Pulmonary artery endothelial cell (primary cell): Measurements from ENCODE around the gene CLDN25. TPM values are rescaled to one million over a fixed set of nuclear protein-coding genes. Genes with fewer than 3 reads are reported as not detected.
"Not testable (repeated sequence)": the region's sequence is repeated elsewhere in the genome, so short reads cannot be mapped to it uniquely, and the experiment has no call there.

Source experiments
- DNase-seq: peaks from one replicate; pipeline ENCODE4 v3.0.0-alpha.2; 2011; ENCODE audit warnings: low read depth, low spot score
- total RNA-seq: library from RNA; depleted of rRNA; stranded (reverse); fragments of >200 nt; gene quantifications from 2 replicates; pipeline ENCODE4 v1.2.3, GENCODE V29; 2014

The CLDN25 gene
- total RNA-seq = not detected in 2 replicates

DNA sequence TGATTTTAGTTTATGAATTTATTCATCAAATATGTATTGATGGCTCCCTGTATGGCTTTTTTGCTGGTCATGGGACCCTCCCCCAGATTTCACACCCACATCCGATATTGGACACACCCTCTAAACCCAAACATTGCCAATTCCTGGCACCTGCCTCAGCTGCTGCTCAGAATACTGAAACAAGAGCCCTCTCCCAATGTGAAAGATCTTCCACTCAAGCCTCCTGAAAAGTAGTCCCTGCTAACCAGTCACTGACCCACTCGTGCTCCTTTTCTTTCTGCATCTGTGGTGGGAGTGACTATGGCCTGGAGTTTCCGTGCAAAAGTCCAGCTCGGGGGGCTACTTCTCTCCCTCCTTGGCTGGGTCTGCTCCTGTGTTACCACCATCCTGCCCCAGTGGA is at the start of gene CLDN25:
Gene CLDN25, plus strand, starts transcription at position 301 of the 400 bp plus-strand sequence. Its CDS starts 0 bp downstream, at position 301.
- DNase-seq = no peak

DNA sequence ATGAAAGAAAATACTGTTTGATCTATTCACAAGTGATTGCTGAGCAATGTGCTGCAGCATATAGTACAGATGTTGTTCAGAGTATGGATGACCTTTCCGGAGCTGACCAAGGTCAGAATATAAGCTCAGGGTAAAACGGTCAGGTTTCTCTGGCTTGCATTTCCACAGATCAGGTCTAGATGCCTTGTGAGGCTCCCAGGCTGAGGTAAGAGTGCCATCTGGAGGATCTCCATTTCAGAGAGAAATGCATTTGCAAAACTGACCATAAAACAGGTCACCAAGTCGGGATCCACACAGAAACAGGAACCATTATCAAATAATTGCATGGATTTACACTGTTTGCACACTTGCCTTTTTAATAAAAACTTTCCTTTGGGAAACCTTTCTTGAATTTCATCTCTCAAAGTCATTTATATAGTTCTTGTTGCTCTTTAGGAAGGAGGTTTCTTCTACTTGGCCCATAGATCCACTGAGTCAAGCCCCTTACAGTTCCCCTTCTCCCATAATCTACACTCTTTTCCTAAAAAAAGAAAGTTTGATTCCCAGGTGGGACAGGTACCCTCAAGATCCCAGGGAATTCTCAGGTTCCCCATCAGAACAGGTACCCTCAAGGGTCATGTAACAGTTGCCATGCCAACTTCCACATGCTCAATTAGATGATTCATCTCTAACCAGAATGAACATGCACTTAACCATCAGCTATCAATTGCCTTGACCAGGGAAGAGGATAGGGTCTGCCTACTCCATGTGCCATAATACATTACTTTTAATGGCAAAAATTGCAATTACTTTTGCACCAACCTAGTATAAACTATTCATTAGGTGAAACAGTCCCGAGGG is 48.5 kb upstream of the CLDN25 start:
- peak; percentile 15 for DNase-seq

DNA sequence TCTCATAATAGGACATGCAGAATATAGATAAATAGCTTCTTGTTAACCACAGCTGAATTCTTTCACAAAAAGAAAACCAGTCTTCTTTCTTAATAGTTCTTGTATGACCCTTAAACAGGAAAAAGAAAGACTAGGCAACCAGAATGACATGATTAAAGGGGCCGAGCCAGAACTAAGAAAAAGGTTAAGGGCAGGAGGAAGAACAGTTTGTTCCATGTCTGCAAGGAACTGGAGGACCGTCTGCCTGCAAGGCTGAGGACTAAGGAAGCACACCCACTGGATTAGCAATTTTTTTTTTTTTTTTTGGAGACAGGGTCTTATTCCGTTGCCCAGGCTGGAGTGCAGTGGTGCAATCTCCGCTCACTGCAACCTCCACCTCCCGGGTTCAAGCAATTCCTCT is 47.5 kb upstream of the CLDN25 start:
- DNase-seq = no peak

DNA sequence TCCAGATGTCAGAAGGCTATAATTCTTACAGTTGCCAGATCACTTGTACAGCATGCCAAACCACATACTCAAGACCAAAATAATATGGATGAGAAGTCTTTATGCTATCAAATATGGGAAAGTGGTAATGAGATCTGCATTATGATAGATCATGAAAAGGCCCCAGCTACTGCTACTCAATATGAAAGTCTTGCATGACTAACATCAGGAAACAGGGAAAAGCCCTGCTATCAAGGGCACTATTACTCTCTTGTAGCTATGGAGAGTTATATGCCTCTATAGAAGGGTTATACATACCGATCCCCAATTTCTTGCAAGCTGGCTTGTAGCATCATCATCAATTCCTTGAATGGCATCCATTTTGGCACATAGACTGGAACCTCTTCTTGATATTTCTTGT is 43.3 kb upstream of the CLDN25 start:
- DNase-seq = no peak

DNA sequence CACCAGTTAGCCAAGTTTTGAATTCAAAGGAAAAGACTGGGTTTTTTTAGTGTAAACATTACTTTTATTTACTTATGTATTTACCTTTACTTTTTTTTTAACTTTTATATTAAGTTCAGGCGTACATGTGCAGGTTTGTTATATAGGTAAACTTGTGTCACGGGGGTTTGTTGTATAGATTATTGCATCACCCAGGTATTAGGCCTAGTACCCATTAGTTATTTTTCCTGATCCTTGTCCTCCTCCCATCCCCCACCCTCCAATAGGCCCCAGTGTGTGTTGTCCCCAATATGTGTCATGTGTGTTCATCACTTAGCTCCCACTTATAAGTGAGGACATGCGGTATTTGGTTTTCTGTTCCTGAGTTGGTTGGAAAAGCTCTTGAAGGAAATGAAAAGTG is 26.7 kb upstream of the CLDN25 start:
- DNase-seq = no peak

DNA sequence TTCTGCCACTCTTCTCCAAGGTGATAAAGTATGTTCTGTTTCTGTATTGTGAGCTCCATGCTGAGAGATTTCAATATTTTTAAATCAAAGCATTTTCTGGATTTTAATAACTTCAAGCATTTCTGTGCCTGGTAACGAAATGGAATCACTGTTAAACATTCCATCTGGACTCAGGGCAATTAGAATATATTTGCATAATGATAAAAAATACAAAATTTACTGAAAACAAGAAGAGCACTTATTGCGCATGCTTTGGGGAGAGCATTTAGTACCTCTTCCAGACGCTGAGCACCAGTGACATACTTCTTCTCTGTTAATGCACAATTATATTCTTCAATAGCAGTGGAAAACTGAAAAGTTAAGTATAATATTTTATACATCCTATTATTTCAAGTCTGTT is 19.4 kb upstream of the CLDN25 start:
- DNase-seq = no peak

DNA sequence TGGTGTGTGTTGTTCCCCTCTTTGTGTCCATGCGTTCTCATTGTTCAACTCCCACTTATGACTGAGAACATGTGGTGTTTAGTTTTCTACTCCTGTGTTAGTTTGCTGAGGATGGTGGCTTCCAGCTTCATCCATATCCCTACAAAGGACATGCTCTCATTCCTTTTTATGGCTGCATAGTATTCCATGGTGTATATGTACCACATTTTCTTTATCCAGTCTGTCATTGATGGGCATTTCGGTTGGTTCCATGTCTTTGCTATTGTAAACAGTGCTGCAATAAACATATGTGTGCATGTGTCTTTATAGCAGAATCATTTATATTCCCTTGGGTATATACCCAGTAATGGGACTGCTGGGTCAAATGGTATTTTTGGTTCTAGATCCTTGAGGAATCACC is 16.6 kb upstream of the CLDN25 start:
- not testable (repeated sequence) for DNase-seq

DNA sequence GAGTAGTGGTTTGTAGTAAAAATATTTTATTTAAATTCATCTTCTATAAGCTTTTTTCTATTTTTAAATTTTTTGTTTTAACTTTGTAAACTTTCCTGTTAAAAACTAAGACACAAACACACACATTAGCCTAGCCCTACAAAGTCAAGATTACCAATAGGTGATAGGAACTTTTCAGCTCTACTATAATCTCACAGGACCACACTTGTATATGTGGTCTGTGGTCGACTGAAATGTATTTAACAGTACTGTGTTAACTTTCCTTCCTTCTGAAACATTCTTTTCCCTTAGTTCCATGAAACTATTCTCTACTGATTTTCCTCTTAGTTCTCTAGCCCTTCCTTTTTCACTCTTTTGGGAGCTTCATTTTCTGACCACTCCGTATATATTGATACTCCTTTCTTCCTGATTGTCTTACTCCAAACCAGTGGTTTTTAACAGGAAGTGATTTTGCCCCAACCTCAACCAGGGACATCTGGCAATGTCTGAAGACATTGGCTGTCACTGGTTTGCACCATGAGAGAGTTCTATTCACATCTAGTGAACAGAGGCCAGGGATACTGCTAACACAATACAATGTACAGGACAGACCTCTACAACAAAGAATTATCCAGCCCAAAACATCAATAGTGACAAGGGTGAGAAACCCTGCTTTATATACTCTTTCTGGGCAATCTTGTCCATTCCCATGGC is 14.9 kb upstream of the CLDN25 start:
- no peak for DNase-seq

DNA sequence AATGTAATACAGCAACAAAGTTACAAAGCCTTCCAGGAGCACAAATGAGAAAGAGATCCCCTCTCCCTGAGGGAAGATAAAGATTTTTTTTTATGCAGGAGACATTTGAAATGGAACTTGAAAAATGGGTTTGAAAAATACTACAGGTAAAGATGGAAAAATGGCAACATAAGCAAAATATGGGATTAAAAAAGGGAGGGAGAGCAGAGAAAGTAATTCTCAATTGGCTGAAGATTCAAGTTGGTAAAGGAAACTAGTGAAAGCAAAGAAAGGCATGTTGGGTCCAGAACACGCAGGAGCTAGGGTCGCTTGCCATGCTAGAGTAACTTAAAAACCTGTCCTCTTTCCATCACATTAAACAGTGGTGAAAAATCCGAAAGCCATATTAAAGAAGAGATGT is 7.6 kb upstream of the CLDN25 start:
- DNase-seq = no peak

DNA sequence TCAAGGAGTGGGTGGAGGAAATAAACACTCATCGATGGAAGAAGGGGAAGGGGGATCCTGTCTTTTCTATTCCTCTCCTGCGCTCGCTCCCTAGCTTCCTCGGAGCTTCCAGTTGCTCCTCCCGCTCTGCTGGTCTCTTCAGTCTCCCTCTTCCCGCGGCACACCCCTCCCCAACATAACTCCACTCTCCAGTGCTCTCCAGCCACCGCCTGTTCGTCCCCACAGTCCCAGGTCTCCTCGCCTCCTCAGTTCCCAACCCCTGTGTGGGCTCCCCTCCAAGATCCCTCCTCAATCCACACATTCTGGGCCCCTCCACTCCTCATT is 6.5 kb upstream of the CLDN25 start:
- no peak for DNase-seq

DNA sequence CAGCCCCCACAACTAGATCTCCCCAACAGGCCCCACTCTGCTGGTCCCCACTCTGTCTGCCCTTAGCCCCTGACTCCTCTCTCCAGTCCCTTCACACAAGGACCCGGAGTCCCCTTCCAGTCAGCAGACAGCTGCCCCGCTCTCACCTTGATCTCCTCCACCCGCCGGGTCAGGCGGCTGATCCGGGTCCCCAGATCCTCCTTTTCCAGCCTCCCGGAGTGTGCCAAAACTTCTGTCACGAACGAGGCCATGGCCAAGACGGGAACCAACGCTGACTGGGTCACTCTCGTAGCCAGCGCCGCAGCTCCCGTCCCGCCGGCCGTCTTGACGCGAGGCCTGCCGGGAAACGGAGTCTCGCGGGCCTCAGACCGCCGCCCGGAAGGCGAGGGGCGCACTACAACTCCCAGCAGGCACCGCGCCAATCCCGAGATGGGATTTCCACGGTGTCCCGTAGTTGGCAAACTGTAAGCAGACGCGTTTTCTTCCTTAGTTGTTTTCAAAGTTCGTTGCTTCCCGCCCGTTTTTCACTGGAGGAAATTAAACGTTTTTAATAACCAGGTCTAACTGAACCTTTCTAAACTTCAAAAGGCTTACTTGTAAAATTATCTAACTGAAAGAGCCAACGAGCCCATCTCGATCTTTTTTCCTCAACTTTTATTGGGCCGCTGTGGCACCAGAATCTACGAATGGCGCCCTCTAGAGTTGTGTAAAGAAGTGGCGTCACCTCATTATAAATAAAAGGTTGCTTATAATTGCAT is 6.0 kb upstream of the CLDN25 start, which contains the start of gene ZW10:
Gene ZW10, minus strand, starts transcription at position 277 of the 758 bp plus-strand sequence. Its CDS starts 26 bp downstream, at position 251.
- DNase-seq = peak; percentile 94

DNA sequence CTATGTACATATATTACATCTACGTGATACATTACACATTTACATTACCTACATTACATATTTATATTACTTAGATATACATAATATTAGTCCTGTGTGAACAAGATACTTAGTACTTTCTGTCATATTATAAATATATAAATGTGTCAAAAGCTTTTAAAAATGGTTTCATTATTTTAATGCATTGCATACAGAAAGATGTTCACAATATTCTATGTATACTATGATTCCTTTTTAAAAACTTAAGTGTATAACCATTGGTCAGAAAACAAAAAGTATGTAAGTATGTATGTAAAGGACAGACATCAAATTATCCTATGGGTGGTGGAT is 5.5 kb upstream of the CLDN25 start:
- no peak for DNase-seq

DNA sequence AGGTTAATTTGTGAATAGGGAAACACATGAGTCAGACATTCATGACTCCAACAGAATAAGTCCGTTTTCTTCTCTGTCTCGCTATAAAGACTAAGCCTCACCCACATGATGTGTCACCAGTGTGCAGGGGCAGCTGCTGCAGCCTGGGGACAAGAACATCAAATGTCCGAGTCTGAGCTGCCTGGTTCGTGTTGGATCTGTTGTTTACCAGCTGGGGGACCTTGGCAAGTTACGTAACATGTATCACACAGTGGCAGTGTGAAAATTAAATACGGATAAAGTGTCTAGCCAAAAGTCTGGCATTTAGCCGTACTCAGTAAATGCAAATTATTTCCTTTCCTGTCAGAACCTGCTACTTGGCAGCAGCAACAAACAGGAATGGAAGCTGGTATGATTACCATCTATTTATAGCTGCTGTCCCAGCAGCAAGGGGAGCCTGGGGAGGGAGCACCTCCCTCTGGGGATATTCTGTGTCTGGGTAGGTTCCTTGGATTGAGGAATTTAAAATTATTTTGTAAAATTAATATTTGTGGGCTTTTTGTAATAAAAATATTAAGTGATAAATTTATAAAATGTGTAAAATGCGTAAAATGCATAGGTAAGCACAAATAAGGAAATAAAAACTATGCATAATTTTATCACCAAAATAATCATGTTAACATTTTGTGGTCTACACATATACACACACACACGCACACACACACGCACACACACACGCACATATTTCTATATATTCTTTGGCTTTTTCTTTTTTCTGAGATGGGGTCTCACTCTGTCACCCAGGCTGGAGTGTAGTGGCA is 1.3 kb upstream of the CLDN25 start:
- peak; percentile 19 for DNase-seq

DNA sequence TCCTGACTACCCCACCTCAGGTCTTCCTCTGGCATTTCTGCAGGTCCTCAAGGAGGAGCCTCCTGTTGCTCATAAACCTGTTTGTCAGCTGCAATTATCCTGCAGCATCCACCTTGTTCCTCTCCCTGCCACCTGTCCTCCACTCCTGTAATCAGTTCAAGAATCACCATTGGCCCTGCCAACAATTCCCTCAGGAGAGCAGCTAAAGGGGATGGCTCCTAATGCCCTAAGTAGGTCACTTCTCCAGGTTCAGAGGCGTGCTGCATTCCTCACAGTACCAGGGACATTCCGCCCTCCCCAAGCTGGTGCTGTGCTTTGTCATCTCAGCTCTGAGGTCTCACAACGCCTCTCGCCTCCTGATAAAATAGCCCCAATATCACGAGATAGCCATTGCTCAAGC is 2.1 kb downstream of the CLDN25 start:
- DNase-seq = no peak

DNA sequence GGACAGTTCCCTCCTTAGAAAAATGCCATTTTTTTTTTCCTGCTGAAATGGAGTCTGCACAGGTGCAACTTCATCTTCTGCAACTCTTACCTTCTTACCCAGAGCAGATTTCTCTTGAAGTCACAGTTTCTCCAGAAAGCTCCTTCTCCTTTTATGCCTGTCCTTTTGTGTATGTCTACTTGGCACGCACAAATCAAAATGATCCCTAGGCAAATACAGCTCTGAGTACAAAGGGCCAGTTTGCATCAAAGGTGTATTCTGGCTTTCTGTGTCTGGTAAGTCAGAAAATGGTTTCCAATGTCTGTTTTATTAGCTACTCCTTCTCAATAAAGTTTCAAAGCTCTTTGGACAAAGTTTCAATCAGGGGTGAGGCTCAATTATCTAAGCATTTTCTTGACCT is 2.5 kb downstream of the CLDN25 start:
- DNase-seq = no peak

DNA sequence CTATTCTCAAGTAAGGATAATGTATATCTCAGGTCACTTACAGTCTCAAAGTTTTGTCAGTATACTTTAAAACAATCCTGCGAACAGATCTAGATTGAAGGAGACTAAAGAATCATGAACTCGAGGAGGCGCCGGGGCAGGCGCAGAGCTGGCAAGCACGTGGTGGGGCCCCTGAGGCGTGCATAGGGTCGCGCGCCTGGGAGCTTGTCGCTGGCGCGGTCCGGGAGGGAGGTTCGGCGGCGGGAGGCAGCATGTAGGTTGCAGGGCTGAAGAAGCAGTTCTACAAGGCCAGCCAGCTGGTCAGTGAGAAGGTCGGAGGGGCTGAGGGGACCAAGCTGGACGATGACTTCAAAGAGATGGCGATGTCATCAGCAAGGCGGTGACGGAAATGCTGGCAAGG is 9.4 kb downstream of the CLDN25 start:
- not testable (repeated sequence) for DNase-seq

DNA sequence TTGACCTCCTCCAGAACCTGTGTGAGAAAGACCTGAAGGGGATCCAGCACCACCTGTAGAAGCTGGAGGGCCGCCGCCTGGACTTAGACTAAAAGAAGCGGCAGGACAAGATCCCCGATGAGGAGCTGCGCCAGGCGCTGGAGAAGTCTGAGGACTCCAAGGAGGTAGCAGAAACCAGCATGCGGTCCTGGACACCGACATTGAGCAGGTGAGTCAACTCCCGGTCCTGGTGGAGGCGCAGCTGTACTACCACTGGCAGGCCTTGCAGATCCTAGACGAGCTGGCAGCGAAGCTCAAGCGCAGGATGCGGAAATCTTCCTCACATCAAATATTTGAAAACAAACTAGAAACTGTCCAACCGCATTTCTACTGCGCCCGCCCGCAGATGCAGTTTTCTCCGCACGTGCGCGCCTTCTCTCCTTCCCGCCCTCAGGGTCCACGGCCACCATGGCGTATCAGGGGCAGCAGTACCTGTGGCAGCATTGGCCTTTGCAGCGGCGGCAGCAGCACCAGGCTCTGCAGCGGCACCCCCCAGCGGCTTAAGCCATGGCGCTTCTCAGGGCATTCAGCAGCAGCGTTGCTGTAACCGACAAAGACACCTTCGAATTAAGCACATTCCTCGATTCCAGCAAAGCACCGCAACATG is 10.2 kb downstream of the CLDN25 start:
- DNase-seq = no peak

DNA sequence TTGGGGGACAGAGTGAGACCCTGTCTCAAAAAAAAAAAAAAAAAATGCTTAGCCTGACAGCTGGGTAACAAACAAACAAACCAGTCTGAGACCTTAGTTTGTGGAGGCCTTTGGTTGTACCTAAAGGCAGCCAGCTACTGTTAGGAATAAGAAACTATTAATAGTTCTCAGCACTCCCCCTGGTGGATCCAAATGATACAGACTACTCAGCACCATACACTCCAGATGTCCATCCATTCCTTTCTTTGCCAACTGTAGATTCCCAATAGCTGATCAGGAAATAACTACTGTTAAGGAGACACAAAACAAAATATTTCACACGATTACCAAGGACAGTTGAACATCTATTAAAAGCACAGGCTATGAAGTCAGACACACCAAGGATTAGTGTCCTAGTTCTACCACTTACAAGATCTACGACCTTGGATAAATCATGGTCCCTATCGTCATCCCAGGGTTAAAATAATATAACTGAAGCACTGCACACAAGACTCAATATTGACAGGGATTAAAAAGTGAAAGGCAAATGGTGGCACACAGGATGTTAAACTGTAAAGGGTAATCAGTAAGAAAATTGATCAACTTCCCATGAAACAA is 17.2 kb downstream of the CLDN25 start:
- no peak for DNase-seq

DNA sequence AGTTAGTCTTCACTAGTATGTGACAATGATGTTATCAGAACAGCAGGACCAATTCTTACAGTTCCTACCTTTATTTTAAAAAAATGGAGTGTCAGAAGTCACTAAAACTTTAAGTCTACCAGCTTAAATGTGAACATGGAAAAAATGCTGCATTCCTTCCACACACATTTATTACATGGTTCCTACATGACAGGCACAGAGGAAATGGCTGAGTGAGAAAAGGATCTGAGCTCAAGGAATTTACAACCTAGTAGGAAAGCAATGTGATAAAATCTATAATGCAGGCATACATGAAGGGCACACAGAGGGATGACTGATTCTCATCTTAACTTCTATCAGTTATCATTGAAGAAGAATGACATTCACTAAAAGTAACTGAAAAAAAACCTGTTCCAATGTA is 23.0 kb downstream of the CLDN25 start:
- no peak for DNase-seq

DNA sequence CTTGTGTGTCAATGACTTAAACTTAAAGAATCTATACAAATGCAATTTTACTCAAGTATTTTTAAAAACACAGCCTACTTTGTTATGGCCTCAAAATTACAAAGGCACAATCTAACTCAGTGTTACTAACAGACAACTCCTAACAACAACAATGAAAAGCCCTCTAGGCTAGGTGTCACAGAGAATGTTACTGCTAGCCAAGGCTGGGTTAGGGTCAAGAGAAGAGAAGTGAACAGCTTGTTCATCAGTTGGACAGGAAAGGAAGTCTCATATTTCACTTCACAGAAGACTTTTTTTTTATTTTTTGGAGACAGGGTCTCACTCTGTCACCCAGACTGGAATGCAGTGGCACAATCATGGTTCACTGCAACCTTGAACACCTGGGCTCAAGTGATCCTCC is 26.0 kb downstream of the CLDN25 start:
- no peak for DNase-seq

DNA sequence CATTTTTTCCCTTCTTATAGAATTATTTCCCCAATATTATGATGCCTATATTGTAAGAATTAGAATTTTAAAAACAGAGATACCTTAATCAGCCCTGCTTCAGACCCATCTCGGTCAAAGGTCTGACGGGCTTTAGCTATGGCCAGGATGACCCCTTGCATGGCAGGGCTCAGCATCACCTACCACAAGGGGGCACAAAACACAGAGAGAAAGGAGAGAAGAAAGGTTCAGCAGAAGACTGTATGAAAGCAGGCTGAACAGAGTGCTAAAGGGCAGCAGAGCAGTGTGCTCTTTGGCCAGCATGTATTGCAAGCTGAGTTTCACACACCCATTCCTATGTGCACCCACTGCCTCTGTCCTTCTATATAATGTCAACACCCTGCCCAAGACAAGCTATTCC is 26.8 kb downstream of the CLDN25 start:
- no peak for DNase-seq
